Stimulated activated CD8-positive, alpha-beta memory T cell treated with anti-CD3 and anti-CD28 coated beads, Interleukin-12 subunit alpha, Interleukin-12 subunit beta, amount 100 ng/mL, for 1 hour (primary cell): Measurements from ENCODE around the gene CLINT1.

ENCODE experiments used
- DNase-seq: peaks from one replicate; pipeline ENCODE4 v3.0.0-alpha.2; 2020; ENCODE audit warnings: low read depth

The CLINT1 gene

DNA sequence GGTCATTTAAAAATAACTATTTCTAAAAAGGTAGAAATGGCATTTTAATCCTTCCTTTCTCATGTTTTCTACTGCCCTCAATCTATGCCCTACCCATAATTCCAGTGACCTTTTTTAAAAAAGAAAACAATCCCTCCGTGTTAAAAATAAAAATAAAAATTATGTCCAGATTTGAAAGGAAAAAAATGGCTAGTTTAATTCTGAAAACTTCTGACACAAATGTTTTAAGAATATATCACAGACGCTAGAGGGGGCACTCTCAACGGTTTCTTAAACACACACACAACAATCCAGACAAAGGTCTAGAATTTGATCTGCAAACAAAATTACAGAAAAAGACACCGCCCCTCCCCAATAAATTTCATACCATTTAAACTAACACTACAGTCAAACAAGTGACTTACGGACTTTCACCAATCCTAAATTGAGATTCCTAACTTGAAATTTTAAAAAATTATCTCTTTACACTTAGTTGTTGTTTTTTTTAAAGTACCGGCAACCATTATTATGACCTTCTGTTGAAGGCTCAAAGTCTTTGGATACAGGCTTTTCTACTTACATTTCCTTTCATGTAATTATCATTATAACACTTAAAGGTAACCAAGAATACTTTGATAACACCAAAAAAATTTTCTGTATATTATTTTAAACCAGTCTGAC is 38.2 kb downstream of the CLINT1 start:
- no peak for DNase-seq

DNA sequence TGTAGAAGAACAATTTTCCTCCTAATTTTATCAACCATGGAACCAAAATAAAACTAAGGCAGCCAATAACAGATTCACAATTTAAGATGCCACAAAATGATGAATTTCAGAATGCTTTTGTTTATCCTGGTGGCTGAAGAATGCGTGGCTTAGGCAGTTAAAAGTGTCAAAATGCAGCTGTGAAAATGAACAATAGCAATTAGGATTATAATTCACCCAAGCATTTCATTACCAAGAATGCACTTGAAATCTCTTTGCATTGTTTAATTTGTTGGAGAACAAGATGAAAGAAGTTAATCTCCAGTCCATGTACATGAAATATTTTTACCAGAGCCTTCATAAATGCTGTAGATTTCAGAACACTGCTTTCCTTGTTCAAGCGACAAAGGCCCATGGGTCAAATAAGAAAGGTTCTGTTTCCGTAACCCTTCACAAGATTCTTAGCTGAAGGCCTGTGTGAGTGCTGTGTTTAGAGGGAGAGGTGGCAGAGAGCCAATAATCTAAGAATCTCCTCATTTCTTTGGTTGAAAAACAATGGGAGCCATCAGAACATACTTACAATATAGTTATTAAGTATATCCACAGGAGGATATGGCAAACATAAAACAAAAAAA is 39.3 kb downstream of the CLINT1 start:
- no peak for DNase-seq

DNA sequence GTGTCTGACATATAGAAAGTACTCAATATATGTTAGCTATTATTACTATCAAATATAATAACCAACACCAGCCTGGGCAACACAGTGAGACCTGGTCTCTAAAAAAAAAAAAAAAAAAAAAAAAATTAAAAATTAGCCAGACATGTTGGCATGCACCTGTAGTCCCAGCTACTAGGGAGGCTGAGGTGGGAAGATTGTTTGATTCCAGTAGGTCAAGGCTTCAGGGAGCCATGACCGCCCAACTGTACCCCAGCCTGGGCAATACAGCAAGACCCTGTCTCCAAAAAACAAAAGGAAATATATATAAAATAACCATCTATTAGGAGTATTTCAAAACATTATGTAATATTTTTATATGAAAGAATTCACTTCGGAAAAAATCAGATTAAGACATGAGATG is 40.6 kb downstream of the CLINT1 start:
- DNase-seq = no peak

DNA sequence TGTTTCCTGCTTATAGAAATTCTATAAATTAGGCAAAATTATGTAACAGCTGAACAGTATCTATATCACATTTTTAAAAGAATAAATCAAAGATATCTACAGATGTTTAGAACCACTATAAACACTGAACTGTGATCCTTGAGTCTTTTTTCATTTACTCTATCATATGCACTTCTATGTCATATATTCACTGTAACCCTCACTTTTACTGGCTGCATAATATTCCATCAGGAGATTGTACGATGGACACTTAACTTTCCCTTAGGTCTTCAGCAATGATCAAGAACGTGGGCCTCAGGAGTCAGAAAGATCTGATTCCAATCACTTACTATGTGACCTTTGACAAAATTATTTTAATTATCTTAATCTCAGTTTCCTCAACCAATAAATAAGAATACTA is 41.0 kb downstream of the CLINT1 start:
- DNase-seq = no peak

DNA sequence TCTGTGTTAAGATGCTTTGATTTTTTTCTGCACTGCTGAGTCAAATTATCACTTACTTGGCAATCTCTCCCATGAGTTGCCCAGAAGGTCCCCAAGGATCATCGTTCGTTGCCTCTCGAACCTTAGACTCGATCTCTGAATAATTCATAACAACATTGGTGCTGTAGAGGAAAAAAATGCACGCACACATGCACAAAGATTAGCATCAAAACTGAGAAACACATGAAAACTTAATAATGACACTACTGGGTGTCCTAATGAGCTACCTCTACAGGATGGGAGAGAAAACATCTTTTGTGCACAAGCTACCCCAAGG is 41.6 kb downstream of the CLINT1 start:
- no peak for DNase-seq

DNA sequence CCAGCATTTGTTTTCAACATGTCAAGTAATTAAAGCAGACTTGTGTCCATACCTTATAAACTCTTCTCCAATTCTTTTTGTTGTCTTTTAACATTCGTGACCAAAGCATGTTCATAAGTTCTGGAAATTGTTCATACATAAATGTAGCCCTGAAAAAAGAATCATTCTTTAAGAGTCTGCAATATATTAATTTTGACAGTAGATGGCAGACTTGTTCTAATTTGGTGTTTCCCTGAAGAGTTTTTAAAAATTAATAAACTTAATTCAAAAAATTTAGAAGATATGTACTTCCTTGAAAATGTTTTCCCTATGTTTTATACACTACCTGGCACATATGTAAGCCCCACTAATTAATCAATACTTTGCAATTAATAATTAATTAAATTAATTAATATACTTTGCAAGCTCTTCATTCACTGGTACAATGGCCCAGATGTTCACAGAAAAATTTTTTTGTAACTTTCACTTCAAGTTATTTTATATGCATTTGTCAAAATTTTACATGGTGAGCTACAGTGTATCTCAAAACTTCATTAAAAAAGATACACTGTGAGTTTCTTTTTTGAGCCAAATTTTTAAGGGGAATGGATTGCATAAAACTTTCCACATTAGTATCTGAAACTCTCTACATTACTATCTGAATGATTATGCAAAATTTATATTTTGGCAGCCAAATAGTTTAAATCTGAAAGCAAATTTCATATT is 42.1 kb downstream of the CLINT1 start:
- no peak for DNase-seq

DNA sequence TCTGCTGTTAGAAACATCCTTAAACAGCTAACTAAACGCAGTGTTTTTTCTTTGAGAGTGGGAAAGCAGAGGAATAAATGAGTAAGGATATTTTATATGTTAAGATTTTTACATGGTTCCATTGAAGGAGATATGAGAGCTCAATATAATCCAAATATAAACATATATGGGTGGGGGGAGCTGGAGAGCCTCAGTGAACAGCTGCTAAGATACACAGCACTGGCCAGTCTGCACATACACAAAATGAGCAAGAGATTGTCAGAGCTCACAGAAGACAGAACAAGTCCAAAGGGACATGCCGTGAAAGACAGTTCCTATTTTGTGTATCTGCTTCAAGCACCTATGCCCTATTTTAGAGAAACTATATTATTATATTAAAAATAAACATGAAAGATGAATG is 46.9 kb downstream of the CLINT1 start:
- DNase-seq = no peak

DNA sequence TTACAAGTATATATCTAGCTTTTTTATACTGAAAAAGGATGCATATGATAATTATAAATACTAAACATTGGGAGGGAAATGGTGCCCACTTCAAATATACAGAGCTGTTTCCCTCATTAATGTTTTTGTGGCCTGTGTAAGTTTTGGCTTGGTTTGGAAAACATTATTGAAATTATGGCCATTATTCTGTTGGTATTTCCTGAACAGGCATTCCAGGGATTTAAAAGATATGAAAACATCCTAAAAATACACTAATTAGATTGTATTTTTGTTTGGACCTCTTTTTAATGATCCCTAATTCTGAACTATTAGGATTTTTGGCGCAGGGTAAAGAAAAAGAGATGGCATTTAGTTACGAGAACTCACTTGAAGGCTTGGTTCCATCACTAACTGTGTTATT is 50.9 kb downstream of the CLINT1 start:
- DNase-seq = no peak

DNA sequence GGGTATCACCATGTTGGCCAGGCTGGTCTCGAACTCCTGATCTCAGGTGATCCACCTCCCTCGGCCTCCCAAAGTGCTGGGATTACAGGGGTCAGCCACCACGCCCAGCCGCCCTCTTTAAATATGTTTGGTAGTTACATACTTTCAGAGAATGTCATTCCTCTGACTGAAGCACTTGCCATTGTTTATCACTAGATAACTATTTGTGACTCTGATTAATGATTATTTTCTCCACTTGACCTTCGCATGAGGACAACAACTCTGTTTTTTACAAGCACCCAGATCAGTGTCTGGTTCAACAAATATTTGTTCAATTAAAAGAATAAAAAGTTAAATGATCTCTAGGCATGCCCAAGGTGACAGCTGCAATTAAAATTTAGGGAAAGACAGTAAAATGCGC is 56.2 kb downstream of the CLINT1 start:
- no peak for DNase-seq

DNA sequence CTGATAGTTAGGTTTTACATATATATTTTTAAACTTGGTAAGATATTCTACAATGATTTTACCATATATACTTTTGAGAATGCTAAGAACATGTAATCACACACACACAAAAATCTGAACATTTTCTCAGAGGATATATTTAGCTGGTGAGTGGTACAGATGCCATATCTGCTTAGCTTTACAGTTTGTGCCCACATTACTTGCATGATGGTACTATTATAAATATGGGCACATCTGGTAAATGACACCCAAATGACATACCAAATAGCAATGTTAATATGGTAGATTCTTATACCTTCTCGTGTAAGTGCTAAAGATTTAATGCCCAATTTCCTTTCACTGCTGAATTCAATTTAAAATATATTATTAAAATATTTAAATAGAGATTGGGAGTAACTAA is 58.8 kb downstream of the CLINT1 start:
- DNase-seq = no peak

DNA sequence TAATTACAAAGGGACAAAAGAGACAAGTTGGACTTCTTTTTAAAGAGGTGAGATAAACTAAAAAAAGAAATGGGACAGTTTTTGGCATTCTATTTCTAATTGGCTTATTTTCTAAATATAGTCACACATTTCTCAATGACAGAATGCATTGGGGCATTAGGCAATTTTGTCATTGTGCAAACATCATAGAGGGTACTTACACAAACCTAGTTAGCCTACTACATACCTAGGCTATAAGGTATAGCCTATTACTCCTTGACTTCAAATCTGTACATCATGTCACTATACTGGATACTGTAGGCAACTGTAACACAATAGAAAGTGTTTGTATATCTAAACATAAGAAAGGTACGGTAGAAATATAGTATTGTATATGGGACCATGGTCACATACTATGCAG is 59.4 kb downstream of the CLINT1 start:
- no peak for DNase-seq

DNA sequence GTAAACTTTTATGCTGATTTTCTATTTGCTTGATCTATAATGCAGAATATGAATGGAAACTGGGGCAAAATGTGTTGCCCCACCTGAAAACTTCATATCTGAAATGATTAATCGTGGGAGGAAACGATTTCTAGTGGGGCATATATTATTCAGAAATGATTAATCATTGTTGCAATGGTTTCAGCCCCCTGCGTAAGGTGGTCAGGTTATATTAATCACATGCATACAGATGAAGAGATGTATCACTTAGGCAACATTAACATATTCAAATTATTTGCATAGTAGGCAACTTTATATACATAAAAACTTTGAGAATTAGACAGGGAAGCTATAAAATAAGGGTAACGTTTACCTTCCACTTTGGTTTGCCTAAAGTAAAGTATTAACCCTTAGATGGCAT is 65.6 kb downstream of the CLINT1 start:
- DNase-seq = no peak

DNA sequence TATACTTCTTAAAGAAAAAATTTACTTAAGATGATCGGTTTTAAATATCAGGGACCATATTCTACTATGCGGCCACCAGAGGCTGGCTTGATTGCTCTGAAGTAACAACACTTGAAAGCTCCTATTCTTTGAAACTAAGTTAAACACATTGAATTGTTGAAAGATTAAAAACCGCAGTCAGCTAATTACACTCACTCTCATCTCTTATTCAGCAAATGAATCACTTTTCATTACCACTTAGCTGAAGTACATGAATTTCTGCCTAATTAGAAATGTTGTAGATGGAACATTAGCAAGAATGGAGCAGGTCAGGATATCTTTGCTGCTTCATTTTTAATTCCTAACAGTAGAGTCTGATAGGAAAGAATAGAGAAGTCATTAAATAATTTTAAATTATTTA is 73.1 kb downstream of the CLINT1 start:
- no peak for DNase-seq

DNA sequence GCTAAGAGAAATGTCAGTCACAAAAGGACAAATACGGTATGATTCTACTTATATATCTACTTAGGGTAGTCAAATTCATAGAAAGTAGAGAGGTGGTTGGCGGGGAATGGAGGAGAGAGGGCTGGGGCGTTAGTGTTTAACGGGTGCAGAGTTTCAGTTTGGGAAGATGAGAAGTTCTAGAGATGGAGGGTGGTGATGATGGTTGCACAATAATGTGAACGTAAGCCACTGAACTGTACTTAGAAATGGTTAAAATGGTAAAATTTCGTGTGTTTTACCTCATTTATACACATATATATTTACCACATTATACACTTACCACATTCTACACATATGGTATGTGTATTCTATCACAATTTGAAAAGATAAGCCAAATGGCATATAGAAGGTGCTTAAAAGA is 79.7 kb downstream of the CLINT1 start:
- no peak for DNase-seq

DNA sequence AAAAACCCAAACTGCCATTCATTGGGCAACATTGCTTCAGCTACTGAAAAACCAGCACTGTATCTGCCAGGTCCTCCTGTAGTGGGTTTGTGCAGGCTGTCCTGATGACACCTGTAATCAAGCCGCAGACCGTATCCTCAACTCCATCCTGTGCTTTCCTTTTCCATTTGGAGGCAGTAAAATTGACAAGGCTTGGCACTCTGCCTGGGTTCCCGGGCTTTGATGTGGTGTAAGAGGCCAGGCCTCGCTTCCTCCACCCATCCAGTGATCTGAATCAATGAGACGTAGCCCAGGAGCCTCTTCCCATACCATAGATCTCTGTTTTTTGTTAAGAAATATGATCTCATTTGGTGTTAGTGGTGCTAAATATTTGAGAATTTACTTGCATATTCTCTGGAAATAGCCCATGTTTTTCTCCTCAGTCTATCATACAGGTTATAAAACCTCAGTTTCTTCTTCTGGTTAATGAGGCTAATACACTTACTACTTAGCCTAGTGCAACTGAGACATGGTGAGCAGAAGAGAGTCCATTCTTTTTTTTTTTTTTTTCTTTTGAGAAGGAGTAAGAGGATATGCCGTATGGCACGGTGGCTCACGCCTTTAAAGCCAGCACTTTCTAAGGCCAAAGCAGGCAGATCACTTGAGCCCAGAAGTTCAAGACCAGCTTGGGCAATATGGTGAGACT is 80.7 kb downstream of the CLINT1 start:
- DNase-seq = no peak

DNA sequence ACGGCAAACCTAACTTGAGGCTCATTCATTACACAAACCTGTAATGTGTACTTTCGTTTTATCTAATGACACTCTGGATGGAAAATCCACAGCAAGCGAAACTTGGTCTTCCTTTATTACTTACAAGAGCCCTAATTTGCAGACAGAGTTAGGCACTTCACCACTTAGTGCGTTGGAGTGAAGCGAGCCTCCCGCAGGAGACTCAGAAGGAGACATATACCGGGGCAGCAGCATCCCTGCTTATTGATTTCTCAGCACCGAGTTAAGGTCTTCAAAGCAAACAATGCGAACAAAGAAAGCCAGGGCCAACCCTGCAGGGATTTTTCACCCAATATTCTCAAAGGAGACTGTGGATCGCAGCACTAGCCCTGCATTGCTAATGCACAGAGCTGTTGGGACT is 86.8 kb downstream of the CLINT1 start:
- DNase-seq = no peak

DNA sequence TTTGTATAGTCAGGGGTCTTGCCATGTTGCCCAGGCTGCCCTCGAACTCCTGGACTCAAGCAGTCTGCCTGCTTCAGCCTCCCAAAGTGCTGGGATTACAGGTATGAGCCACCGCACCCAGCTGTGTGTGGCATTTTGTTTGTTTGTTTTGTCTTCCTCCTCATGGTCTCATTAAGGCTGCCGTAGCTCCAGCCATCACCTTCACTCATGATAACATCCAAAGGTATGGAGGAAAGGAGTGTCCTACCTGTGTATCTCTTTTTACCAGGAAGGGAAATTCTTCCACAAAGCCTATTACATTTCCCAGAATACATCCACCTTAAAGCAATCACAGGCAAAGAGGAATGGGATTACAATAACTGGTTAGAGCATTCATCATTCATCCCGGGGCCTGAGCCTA is 88.3 kb downstream of the CLINT1 start:
- no peak for DNase-seq

DNA sequence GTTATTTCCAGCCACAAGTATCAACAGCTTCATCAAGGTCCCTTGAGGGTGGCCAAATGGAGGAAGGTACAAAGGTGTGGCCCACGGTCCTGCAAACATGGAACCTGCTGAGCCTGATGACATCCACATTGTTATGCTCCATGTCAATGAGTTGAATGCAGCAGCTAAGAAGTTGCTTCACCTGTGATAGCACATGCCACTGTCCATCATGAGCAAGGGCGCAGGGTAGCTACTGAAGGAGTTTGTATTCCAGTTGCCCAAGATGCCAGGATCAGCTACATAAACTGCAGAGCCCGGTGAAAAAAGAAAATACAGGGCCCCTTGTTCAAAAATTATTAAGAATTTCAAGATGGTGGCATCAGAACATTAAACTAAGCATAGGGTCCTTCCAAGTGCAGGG is 91.3 kb downstream of the CLINT1 start:
- DNase-seq = no peak

DNA sequence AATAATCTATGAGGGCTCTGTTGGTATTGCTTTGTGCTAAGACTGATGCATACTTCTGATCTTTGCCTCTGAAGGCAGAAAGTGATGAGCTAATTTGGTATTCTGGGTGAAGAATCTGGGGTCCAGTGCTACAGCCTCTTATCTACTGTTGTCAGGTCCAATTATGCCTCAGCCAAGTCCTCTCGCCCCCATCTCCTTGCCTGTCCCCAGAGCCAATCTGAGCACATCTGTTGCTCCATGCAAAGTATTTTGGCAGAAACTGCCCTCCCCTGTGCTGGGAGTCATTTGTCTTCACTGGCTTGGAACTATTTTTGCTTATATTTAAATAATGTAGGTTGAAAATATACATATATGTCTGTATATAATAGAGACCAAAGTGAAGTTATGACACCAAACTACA is 92.0 kb downstream of the CLINT1 start:
- DNase-seq = no peak

DNA sequence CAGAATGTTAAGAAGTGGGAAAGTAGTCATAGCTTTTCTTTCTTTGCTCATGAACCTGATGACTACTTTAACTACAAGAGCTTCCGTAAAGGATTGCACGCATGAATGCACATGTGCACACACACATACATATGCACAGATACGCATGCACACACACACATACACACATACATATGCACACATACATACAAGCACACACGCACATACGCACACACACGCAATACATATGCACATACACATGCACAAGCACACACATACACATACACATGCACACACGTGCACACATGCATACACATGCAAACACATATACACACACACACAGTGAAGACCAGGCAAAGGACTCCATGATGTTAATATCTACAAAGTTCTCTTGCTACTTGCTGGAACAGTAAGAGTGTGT is 92.5 kb downstream of the CLINT1 start:
- DNase-seq = no peak

DNA sequence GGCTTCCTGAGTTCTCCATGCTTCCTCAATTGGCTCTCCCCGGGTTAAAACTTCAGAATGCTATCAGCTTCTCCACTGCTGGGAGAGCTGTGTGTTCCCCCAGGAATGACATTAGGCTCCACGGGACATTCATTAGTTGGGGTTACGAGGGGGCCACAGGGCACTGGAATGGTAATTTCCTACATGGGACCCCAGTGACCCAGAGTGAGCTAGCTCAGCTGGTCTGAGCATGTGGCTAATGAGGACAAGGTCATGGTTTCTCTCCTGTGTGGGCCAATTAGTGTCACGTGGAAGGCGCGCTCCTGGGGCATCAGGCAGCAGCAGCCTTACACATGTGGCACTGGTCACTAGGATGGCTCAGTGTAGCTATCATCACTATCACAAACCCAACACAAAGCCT is 94.4 kb downstream of the CLINT1 start:
- DNase-seq = no peak

DNA sequence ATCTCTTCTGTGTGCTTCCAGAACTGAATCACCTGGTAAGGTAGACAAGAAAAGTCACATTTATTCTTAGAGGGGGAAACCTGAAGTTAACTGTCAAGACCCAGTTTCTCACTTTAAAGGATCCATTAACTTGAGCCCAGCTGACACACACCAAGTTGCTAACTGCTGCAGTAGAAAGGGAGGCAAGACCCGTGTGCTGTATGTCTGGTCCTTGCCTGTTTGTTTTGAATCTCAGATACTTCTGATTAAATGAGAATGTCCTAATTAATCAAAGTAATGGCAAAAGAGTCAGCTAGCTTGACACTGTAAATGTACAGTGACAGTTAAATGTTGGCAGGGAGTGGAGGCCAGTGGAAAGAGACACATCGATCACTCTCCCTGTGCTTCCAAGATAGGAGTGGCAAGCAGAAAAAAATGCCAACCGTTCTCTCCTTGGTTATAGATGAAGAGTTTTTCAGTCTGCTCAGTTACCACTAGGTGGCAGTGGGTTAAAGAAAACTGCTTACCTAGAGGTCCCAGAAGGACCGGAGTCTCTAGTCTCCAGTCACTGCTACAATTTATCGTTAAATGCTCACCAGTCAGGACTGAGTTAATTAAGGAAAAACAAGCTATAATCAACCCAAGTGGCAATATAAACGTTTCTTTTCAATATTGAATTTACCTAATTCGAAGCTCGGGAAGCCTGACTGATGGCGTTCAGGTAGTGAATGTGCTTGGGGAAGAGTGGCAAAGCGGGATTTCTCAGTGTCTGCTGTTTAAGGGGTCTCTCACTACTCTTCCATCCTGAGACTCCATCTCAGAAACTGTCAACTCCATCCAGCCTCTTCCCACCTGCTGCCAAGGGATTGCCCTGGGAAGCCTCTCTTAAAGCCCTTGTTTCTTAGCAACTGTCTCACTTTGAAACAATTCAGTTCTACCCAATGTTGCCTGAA is 97.0 kb downstream of the CLINT1 start:
- DNase-seq = no peak
